NB4 (cell line): ENCODE results near the gene NR0B2.

ENCODE experiments used
- DNase-seq: peaks from one replicate; pipeline ENCODE4 v3.0.0; 2010; ENCODE audit warnings: low read depth
- H3K4me3 ChIP-seq: one replicate; pipeline ENCODE4 v1.5.1; 2011; ENCODE audit warnings: mild to moderate bottlenecking, low read depth, low read length, moderate library complexity
- MYC ChIP-seq: IDR thresholded peaks from 2 replicates; pipeline ENCODE4 v1.6.1; 2011; ENCODE audit warnings: low read depth, low read length
- POLR2A ChIP-seq: IDR thresholded peaks from 2 replicates; pipeline ENCODE4 v1.6.1; 2011; ENCODE audit warnings: mild to moderate bottlenecking; ENCODE audit not compliant: insufficient read length; ENCODE audit errors: extremely low read depth
- TF ChIP-seq, protein P1 (sequence below): IDR thresholded peaks from 2 replicates; pipeline ENCODE4 v1.6.1; 2011; ENCODE audit warnings: low read depth, low read length
- TF ChIP-seq, protein P2 (sequence below): IDR thresholded peaks from one replicate; pipeline ENCODE4 v1.5.1; 2012; ENCODE audit warnings: low read depth, low read length

NR0B2 gene

DNA sequence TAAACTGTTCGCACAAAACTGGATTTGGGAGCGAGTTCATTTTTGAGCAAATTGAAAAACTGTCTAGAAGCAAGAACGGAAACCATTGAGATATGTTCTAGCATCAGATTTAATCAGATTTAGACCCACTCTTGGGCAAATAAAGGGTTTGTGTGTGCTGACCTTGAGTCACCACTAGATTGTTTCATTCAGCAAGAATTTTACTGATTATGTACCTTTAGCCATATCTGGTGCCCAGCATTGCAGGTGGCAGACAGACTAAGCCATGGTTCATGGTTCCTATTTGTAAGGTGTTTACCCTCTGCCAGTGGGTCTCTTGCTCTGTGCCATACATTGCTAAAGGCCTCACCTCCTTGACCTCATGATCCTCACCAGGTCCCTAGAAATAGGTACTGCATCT lies 9.1 kb upstream of the NR0B2 start:
- no peak for DNase-seq
- TF ChIP-seq, protein P1, sequence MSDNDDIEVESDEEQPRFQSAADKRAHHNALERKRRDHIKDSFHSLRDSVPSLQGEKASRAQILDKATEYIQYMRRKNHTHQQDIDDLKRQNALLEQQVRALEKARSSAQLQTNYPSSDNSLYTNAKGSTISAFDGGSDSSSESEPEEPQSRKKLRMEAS = no peak
- TF ChIP-seq MYC = no peak
- TF ChIP-seq, protein P2, sequence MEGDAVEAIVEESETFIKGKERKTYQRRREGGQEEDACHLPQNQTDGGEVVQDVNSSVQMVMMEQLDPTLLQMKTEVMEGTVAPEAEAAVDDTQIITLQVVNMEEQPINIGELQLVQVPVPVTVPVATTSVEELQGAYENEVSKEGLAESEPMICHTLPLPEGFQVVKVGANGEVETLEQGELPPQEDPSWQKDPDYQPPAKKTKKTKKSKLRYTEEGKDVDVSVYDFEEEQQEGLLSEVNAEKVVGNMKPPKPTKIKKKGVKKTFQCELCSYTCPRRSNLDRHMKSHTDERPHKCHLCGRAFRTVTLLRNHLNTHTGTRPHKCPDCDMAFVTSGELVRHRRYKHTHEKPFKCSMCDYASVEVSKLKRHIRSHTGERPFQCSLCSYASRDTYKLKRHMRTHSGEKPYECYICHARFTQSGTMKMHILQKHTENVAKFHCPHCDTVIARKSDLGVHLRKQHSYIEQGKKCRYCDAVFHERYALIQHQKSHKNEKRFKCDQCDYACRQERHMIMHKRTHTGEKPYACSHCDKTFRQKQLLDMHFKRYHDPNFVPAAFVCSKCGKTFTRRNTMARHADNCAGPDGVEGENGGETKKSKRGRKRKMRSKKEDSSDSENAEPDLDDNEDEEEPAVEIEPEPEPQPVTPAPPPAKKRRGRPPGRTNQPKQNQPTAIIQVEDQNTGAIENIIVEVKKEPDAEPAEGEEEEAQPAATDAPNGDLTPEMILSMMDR = no peak
- peak overlapping the region; percentile 79 for H3K4me3 ChIP-seq

DNA sequence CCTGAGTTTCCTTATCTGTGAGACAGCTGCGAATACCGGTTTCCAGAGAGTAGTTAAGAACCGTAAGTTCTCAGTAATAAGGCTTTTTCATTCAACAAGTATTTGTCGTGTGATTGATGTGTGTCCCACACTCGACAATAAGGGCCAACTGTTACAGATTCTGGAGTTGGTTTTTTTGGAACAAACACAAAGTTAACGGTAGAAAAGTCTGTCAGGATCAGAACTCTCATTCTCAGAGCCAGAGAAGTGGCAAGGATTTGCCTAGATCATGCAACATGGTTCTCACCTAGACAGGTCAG lies 8.6 kb upstream of the NR0B2 start:
- DNase-seq = no peak
- no peak; the same call in 1 of the 2 replicates for TF ChIP-seq MYC
- TF ChIP-seq, protein P1 = no peak
- TF ChIP-seq, protein P2 = no peak
- TF ChIP-seq POLR2A = no peak
- peak overlapping the region; percentile 79 for H3K4me3 ChIP-seq

DNA sequence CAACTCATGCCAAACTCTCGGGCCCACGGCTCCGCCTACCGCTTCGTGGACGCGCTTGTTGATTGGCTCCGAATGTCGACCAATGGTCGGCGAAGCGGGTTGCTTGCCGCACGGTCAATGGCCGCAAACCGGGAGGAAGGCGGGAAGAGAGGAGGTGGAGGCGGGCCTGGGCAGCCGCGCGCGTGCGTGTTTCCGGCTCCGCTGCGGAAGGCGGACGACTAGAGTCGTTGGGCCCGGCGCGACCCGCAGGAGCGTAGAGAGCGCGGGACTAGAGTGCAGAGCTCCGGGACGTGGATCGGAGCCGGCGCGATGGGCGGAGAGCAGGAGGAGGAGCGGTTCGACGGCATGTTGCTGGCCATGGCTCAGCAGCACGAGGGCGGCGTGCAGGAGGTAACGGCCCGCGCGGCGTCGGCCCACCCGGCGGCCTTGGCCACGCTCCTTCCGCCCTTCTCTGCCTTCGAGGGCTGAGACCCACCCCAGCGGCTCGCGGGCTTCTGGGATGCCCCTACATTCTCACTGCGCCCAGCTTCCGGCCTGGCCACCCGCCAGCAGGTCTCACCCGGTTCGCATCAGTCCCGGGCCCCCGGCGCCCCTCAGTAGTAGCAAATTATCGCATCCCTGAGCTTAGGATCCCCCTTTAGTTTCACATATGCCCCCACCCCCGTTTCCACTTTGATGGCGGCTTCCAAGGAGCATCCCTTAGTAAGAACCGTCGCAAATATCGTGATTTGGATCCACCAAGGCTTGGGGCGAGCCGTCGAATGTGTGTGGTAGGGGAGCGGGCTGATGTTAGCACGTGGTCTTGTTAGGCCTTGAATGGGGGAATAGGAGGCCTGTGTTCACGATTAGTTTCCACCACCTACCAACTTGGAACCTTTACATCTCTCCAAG lies 8.0 kb upstream of the NR0B2 start, which contains the start of gene NUDC:
Gene NUDC, plus strand, starts transcription at position 204 of the 891 bp plus-strand sequence. Its CDS starts 106 bp downstream, at position 310.
- peak; percentile 97 for DNase-seq
- H3K4me3 ChIP-seq = peak within 1 kb of the TSS; percentile 79
- TF ChIP-seq MYC = peak; percentile 70
- TF ChIP-seq POLR2A = peak; percentile 78
- TF ChIP-seq, protein P1 = peak; percentile 87
- TF ChIP-seq, protein P2 = no peak

DNA sequence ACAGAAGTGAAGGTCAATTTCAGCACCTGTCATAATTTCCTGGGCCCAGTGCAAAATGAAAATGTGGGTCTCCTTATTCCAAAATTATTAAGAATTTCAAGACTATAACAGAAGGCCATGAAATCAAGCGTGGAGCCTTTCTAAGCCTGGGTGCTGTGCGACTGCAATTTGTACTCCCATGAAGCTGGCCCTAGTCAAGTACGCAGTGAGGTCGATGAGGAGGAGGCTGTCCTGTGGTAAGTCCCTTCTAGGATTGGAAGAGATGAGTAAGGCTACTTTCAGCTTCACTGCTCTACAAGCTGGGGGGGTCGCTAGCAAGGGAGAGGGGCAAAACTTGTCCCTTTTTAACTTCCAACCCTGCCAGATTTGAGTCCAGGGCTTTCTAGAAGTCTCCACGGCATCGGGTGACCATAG lies 7.4 kb upstream of the NR0B2 start:
- H3K4me3 ChIP-seq = peak overlapping the region; percentile 79
- no peak for DNase-seq
- TF ChIP-seq POLR2A (no peak), MYC (no peak)
- TF ChIP-seq, protein P1 = no peak
- TF ChIP-seq, protein P2 = no peak

DNA sequence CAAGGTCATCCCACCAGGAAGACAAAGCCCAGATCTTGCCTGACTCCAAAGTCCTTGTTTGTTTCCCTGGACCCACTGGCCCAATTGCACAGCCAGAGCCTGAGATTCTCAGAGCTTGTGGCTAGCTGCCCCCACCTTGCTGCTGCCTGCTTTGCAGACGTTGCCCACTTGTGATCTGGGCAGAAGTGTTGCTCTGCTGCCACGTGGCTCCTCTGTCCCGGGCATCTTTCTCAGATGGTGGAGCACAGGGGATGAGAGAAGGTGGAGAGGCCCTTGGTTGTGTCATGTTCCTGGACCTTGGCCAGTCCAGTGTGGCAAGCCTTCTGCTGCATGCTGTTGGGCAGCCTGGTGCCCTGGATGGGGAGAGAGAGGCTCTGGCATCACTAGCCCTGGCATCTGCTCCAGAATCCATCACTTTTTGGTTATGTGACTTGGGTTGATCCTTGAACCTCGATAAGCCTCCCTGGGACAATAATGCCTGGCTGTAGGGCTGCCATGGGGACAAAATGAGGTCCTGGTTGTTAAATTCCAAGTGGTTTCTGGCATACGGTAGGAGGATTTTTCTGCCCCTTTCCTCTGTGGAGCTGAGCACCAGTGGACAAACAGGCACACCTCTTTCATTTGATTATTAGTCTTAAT lies 1.5 kb upstream of the NR0B2 start:
- H3K4me3 ChIP-seq = no peak overlapping the region
- TF ChIP-seq, protein P1 = no peak
- TF ChIP-seq POLR2A = no peak
- no peak for TF ChIP-seq MYC
- TF ChIP-seq, protein P2 = no peak
- no peak for DNase-seq
